GM18499 (cell line): ENCODE measurements around the gene ABCA6.
"Not testable (repeated sequence)": the region's sequence is repeated elsewhere in the genome, so short reads cannot be mapped to it uniquely, and the experiment has no call there.

Experiments used
- ATAC-seq: cut with Tn5 transposase; IDR thresholded peaks from one replicate; pipeline ENCODE4 v1.9.1; 2021; ENCODE audit warnings: moderate number of reproducible peaks; ENCODE audit not compliant: insufficient read depth, unreplicated experiment

The ABCA6 gene

DNA sequence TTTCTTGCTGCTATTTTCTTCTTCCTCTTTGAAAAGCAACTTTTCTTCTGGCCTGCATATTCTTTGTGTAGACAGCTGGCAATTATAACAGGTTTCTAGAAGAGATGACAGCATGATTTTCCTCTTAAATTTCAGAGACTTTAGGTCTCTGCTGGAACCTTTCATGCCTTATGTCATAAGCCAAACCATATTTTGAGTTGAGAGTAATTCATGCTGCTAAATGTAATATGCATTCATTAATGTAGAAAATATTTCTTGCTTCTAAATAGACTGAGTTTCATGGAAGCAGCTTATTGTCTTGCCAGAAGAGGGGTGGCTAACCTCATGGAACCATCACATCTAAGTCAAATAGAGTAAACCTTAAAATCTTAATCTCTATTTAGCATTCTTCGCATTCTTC lies 55.1 kb downstream of the ABCA6 start:
- ATAC-seq, result no peak

GRCh38 chr17:69084911-69085310 lies 56.8 kb downstream of the ABCA6 start:
- ATAC-seq, result no peak

GRCh38 chr17:69082696-69083095 lies 59.0 kb downstream of the ABCA6 start:
- no peak for ATAC-seq

GRCh38 chr17:69078864-69079263 lies 62.8 kb downstream of the ABCA6 start:
- no peak for ATAC-seq

GRCh38 chr17:69075823-69076222 lies 65.9 kb downstream of the ABCA6 start:
- no peak for ATAC-seq

DNA sequence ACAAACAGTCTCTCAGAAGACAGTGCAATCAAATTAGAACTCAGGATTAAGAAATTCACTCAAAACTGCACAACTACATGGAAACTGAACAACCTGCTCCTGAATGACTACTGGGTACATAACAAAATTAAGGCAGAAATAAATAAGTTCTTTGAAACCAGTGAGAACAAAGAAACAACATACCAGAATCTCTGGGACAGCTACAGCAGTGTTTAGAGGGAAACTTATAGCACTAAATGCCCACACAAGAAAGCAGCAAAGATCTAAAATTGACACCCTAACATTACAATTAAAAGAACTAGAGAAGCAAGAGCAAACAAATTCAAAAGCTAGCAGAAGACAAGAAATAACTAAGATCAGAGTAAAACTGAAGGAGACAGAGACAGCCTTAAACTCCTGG lies 68.3 kb downstream of the ABCA6 start:
- ATAC-seq, result not testable (repeated sequence)

DNA sequence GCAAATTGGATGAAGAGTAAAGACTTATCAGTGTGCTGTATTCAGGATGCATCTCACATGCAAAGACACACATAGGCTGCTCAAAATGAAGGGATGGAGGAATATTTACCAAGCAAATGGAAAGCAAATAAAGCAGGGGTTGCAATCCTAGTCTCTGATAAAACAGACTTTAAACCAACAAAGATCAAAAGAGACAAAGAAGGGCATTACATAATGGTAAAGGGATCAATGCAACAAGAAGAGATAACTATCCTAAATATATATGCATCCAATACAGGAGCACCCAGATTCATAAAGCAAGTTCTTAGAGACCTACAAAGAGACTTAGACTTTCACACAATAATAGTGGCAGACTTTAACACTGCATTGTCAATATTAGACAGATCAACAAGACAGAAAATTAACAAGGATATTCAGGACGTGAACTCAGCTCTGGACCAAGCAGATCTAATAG lies 68.9 kb downstream of the ABCA6 start:
- ATAC-seq, result not testable (repeated sequence)

DNA sequence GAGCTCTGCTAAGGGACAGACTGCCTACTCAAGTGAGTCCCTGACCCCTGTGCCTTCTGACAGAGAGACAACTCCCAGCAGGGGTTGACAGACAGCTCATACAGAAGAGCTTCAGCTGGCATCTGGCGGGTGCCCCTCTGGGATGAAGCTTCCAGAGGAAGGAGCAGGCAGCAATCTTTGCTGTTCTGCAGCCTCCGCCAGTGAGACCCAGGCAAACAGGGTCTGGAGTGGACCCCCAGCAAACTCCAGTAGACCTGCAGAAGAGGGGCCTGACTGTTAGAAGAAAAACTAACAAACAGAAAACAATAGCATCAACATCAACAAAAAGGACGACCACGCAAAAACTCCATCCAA lies 70.5 kb downstream of the ABCA6 start:
- ATAC-seq, result not testable (repeated sequence)

GRCh38 chr17:69070378-69071232 lies 71.1 kb downstream of the ABCA6 start:
- not testable (repeated sequence) for ATAC-seq

DNA sequence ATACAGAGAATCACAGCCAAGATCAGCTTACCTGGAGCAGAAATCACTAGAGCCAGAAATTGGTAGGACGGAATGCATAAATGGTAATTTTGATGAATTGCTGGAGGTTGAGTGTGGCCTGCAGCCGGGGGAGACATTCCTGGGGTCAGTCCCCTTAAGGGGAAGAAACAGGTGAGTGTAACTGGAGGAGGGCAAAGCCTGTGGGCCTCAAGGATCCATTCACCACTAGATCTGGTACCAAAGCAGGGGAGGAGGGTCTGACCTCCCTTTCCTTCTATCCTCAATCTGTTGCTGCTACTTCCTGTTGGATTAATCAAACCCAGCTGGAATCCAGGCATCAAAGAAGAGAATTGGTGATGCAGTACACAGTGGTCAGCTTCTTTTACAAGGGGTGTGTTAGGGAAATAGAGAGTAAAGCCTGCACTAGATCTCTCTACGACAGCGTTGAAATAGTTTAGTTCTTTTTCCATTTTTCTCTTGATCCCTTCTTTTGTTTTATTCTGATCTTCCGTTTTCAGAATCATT lies 72.4 kb downstream of the ABCA6 start:
- no peak for ATAC-seq

- ATAC-seq, result no peak
These were observed 74.2 kb downstream of the ABCA6 start for GRCh38 chr17:69067274-69068047.

GRCh38 chr17:69066482-69066881 lies 75.2 kb downstream of the ABCA6 start:
- no peak for ATAC-seq

- ATAC-seq, result no peak
These were observed 76.6 kb downstream of the ABCA6 start for GRCh38 chr17:69065113-69065512.

- no peak for ATAC-seq
These were observed 77.2 kb downstream of the ABCA6 start for GRCh38 chr17:69064476-69064875.

DNA sequence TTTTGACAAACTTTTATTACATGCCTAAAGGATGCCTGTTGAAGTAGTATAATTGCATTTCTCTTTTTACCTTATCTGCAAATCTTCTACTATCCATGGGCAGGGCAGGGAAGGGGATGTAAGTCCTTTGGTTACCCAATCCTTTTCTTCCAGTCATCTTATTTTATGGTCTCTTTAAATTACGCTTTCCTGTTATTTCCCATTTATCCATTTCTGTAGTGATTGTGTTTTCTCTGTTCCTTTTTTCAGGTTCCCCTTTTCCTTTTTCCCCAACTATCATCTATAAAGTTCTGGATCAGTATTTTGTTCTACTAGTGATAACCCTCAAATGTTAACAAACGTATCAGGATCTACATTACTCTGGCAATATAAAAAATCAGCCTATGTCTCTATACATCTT lies 77.7 kb downstream of the ABCA6 start:
- no peak for ATAC-seq

DNA sequence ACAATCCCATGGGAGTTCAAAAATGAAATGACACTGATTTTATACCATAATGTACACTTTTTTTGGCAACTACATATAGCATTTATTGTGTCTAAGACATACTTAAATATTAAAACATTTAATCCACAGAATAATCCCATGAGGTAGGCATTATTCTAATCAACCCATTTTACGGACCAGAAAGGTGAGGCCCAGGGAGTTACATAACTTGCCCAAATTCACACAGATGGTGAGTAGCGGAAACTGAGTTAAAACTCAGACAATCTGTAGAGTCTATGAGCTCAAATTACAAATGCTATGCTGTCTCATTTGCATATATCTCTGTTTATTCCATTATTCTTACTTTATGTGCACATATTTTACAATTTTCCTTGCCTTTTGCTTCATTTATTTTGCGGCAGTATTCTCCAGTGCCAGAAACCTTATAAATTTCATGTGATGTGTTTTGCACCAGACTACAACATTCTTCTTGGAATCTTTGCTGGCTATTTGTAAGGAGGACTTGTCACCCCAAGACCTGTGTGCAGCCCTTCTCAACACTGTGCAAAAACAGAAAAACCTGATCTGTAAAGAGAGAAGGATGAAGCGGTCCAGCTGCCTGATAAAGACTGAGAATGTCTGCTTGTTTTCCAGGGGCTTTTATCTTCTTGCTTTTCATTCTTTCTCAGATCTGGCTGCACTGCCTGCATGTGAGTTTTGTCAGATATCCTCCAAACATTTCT lies 78.7 kb downstream of the ABCA6 start:
- no peak for ATAC-seq

GRCh38 chr17:69061721-69062556 lies 79.8 kb downstream of the ABCA6 start:
- ATAC-seq, result no peak

- ATAC-seq, result no peak
These were observed 80.9 kb downstream of the ABCA6 start, which contains the start of gene ABCA9 for GRCh38 chr17:69060822-69061221. TSS of gene ABCA9 (minus strand) at chr17:69060927. CDS start at chr17:69051126, 9,801 bp downstream.

DNA sequence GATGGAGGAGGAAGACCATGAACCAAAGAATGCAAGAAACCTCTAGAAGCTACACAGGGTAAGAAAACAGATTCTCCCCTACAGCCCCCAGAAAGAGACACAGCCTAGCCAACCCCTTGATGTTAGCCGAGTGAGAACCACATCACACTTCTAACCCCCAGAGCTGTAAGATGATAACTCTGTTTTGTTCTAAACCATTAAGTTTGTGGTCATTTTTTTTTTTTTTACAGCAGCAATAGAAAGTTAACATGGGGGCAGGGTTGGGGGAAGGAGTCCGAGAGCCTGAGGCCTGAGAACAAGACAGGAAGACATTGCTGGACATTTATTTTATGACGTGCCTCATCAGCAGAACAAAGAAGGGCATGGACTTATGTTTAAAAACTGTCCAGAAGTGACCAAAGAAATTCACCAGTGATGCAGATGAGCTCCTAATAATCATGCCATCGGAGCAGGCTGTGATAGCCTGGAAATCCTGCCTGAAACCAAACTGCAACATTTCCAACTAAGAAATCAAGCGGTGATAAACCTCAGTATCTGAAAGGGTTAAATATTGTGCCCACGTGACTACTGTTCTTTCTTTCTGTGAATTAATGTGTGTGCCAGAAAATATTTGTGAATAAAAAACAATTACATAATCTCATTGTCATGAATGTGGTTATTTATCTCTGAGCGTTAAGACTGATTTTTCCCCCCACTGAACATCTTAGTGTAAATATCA lies 82.1 kb downstream of the ABCA6 start:
- no peak for ATAC-seq
